Left ventricle myocardium inferior (tissue), 1 donor: ENCODE measurements around the gene NDRG4. TPM values are rescaled to one million over a fixed set of nuclear protein-coding genes. Genes with fewer than 3 reads are reported as not detected.

Source experiments
- DNase-seq: peaks from one replicate; pipeline ENCODE4 v3.0.0-alpha.2; 2020
- H3K27ac ChIP-seq: fragments of 200-600 bp; replicated peaks from 2 replicates; pipeline ENCODE4 v1.8.0; 2021
- H3K27me3 ChIP-seq: fragments of 200-600 bp; 2 replicates; pipeline ENCODE4 v1.8.0; 2021; ENCODE audit warnings: low read depth
- H3K36me3 ChIP-seq: fragments of 200-600 bp; 2 replicates; pipeline ENCODE4 v1.8.0; 2021
- H3K4me1 ChIP-seq: fragments of 200-600 bp; 2 replicates; pipeline ENCODE4 v1.8.0; 2021
- H3K4me3 ChIP-seq: fragments of 200-600 bp; 2 replicates; pipeline ENCODE4 v1.8.0; 2021; ENCODE audit warnings: mild to moderate bottlenecking, moderate library complexity
- H3K9me3 ChIP-seq: fragments of 200-600 bp; replicated peaks from 2 replicates; pipeline ENCODE4 v1.8.0; 2021
- CTCF ChIP-seq: fragments of 200-600 bp; IDR thresholded peaks from 2 replicates; pipeline ENCODE4 v1.8.0; 2021; ENCODE audit warnings: antibody characterized with exemption, mild to moderate bottlenecking, borderline replicate concordance
- intact Hi-C: fragments of 100-400 bp; cut with micrococcal nuclease; formaldehyde crosslinking; loops from one replicate; pipeline ENCODE4 v1.11.0; 2022
- total RNA-seq: library from RNA; stranded (reverse); fragmentation: NEBNext Ultra II Directional; extraction: Animal tissue kit (Norgen Biotek cat#: 25700); gene quantifications from one replicate; pipeline ENCODE4 v1.2.1, GENCODE V29; 2021
- donor health status: DM: no; HTN: yes; CAD: no; lungs with severe emphysema.

The NDRG4 gene
- total RNA-seq, 1 donor from 2014 or later, result 763 TPM

- DNase-seq, result no peak
- no peak for TF ChIP-seq CTCF
- H3K9me3 ChIP-seq, result no peaks in the 10 kb centered on the region
- peaks cover 11% of the 10 kb centered on the region for H3K27me3 ChIP-seq
- peaks cover 6% of the 10 kb centered on the region for H3K36me3 ChIP-seq
- intact Hi-C loops, result no loop called here
- no peak overlapping the region for H3K4me3 ChIP-seq
- peaks cover 84% of the 10 kb centered on the region for H3K4me1 ChIP-seq
- peak overlapping the region; percentile 83 for H3K27ac ChIP-seq
Observed at GRCh38 chr16:58497468-58497867, 2.5 kb upstream of the NDRG4 start.

GRCh38 chr16:58497935-58498334 lies 2.0 kb upstream of the NDRG4 start:
- no peak overlapping the region for H3K4me3 ChIP-seq

GRCh38 chr16:58498341-58499091 lies 1.4 kb upstream of the NDRG4 start:
- peaks cover 11% of the 10 kb centered on the region for H3K27me3 ChIP-seq
- no peaks in the 10 kb centered on the region for H3K9me3 ChIP-seq
- no peak overlapping the region for H3K4me3 ChIP-seq
- peaks cover 10% of the 10 kb centered on the region for H3K36me3 ChIP-seq
- no peak for DNase-seq
- peaks cover 75% of the 10 kb centered on the region for H3K4me1 ChIP-seq
- TF ChIP-seq CTCF, result no peak
- peak overlapping the region; percentile 83 for H3K27ac ChIP-seq
- intact Hi-C loops, result no loop called here

More at GRCh38 chr16:58497935-58498334, 2.0 kb upstream of the NDRG4 start:
- no peak for DNase-seq
- intact Hi-C loops, result no loop called here
- Histone ChIP-seq H3K4me1 (peaks cover 81% of the 10 kb centered on the region), H3K9me3 (no peaks in the 10 kb centered on the region), H3K27ac (peak overlapping the region; percentile 83), H3K36me3 (peaks cover 6% of the 10 kb centered on the region), H3K27me3 (peaks cover 11% of the 10 kb centered on the region)
- TF ChIP-seq CTCF, result no peak

GRCh38 chr16:58499092-58499511 lies 841 bp upstream of the NDRG4 start:
- H3K27me3 ChIP-seq, result peaks cover 11% of the 10 kb centered on the region
- H3K4me1 ChIP-seq, result peaks cover 69% of the 10 kb centered on the region
- H3K4me3 ChIP-seq, result no peak overlapping the region
- no peak for TF ChIP-seq CTCF
- H3K36me3 ChIP-seq, result peaks cover 12% of the 10 kb centered on the region
- no peaks in the 10 kb centered on the region for H3K9me3 ChIP-seq
- DNase-seq, result no peak
- H3K27ac ChIP-seq, result peak overlapping the region; percentile 83
- intact Hi-C loops, result no loop called here

GRCh38 chr16:58500430-58501241 lies 693 bp downstream of the NDRG4 start:
- no peaks in the 10 kb centered on the region for H3K9me3 ChIP-seq
- H3K4me1 ChIP-seq, result peaks cover 54% of the 10 kb centered on the region
- TF ChIP-seq CTCF, result no peak
- H3K36me3 ChIP-seq, result peaks cover 15% of the 10 kb centered on the region
- H3K27ac ChIP-seq, result peak overlapping the region; percentile 83
- no peak for DNase-seq
- peaks cover 11% of the 10 kb centered on the region for H3K27me3 ChIP-seq
- intact Hi-C loops, result no loop called here
- peak overlapping the region; percentile 25 for H3K4me3 ChIP-seq
